Testis (tissue), 2 donors: ENCODE data around the gene CD48.

Experiments
- CTCF ChIP-seq, 3 experiments: fragments of 450-650 bp in 2 of 3; fragments of 200-600 bp in 1 of 3; sonication (generic) in 1 of 3; IDR thresholded peaks; one replicate each; pipeline ENCODE4 v1.5.1; 2016 to 2019; ENCODE audit warnings: antibody characterized with exemption in 3 of 3, mild to moderate bottlenecking in 2 of 3, moderate library complexity in 1 of 3
- POLR2A ChIP-seq: fragments of 450-650 bp; IDR thresholded peaks from one replicate; pipeline ENCODE4 v1.6.1; 2017; ENCODE audit warnings: antibody characterized with exemption, mild to moderate bottlenecking, moderate library complexity

GRCh38 chr1:160634543-160635491 is 76.8 kb downstream of the CD48 start:
- TF ChIP-seq POLR2A = no peak
- TF ChIP-seq CTCF (IDR thresholded peaks at IDR 0.05) = no peak
